ENCODE data around the gene MMP24OS. TPM values are rescaled to one million over a fixed set of nuclear protein-coding genes. Genes with fewer than 3 reads are reported as not detected.
"Not testable (repeated sequence)": the region's sequence is repeated elsewhere in the genome, so short reads cannot be mapped to it uniquely, and the experiment has no call there.

The MMP24OS gene
- polyA plus RNA-seq, 4 donors = 27.5 to 54.7 (median 33.1) TPM

- DNase-seq (ENCODE audit: low read depth in 4 of 4, low spot score in 3 of 4) = no peak
These were observed 2.6 kb upstream of the MMP24OS start for GRCh38 chr20:35280523-35280922.

GRCh38 chr20:35279533-35280174 lies 1.7 kb upstream of the MMP24OS start:
- no peak for DNase-seq (ENCODE audit: low read depth in 4 of 4, low spot score in 3 of 4)

DNA sequence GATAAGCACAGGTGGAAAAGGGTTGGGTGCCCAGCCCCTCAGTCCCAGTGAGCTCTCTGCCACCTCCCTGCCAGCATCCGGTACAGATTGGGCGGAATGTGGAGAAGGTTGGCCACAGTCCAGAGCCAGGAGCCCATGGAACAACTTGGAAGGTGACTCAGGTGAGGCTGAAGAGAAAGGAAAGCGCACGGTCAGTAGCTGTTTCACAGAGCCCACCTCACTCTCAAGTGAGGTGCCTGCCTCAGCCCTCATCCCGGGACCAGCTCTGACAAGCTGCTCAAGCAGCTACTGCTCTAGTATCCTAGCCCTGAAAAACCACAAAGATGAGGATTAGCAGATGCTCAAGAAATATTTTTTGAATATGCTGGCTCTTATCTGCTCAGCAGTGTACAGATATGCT lies 1.1 kb upstream of the MMP24OS start:
- no peak for DNase-seq (ENCODE audit: low read depth in 4 of 4, low spot score in 3 of 4)

DNA sequence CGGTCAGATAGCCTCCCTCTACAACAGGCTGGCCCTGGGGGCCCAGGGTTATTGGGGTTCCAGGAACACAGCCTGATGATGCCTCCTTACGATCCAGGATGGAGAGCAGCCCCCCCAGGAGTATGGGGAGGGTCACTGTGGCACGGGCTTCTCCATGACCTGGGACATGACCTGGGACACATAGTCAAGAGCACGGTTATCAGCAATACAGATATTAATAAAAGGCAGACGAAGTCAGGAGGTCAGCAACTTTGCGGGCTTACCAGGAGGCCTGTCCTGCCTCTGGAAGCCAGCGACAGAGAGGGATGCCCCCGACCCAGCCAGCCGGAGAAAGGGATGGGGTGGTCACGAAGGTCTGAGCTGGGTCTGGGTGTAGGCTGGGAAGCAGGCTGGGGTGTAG lies 795 bp downstream of the MMP24OS start:
- DNase-seq (ENCODE audit: low read depth in 4 of 4, low spot score in 3 of 4) = no peak

- DNase-seq (ENCODE audit: low read depth in 4 of 4, low spot score in 3 of 4) = no peak
These were observed 1.5 kb downstream of the MMP24OS start for GRCh38 chr20:35276408-35276807.

DNA sequence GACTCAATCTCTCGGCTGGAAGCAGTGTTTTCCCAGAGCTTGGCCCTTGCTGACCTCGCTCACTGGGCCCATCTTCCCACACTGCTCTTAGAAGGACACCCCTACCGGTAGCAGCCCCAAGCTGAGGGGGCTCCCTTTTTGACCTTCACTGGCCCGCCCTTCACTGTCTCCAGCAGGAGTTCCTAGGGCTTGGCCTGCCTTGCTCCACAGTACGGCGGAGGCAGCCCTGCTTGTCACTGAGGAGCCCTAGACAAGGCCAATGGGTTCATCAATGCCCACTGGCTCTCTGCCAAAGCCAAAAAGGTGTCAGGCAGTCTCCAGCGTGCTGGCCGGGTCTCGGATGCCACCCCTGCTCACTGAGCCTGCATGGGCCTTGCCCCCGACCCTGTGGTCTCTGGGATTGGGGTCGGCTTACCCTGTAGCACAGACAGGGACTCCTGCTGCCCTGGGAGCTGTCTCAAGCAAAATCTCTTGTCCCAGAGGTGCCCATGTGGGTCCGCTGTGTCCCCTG lies 2.1 kb downstream of the MMP24OS start:
- DNase-seq (ENCODE audit: low read depth in 4 of 4, low spot score in 3 of 4) = no peak

GRCh38 chr20:35274172-35275092 lies 3.5 kb downstream of the MMP24OS start:
- DNase-seq (ENCODE audit: low read depth in 4 of 4, low spot score in 3 of 4) = no peak

DNA sequence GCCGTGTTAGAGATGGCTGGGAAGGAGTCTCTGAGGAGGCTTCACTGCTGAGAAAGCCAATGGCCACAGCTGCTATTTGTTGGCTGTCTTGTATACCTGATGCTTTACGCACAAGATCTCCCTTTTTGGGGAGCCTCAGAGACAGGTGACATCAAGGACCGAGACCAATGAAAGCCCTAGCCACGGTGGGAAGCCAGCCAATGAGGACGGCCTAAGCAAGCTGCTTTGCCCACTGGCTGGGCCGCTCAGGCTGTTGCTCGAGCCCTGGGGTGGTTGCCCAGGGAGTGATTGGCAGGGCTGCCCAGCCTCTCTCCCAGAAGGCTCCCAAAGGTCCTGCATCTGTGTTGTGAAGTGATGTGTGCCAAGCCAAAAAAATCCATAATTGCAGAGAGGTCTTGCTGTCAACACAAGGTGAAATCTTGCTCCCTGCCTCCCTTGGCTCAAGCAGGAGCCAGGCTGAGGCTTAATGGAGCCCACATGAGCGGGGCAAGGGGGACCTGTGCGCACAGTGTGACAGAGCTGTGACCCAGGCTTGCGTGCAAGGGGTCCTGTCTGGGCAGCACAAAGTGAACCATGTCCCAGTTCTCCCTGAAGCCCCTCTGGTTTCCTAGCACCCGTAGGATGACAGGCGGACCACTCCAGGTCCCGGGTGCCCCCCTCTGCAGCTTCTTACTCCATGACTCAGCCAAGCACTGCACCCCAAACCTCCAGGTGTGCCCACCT lies 4.3 kb downstream of the MMP24OS start:
- DNase-seq (ENCODE audit: low read depth in 4 of 4, low spot score in 3 of 4) = no peak

DNA sequence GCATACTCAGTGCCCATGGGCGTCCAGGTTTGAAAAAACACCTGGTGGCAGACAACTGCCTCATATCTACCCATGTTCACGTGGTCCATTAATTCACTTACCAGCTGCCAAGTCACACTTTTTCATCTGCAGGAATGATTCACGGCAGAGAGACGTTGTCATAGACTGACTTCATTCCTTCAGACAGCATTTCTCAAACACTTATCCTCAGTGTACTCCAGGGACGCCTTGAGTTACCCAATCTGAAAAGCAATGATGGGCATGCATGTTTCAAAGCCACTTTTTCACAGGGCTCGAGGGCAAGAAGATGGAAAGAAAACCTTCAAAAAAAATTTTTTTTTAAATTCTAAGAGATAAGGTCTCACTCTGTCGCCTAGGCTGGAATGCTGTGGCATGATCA lies 6.0 kb downstream of the MMP24OS start:
- no peak for DNase-seq (ENCODE audit: low read depth in 4 of 4, low spot score in 3 of 4)

GRCh38 chr20:35271073-35271882 lies 6.6 kb downstream of the MMP24OS start:
- DNase-seq (ENCODE audit: low read depth in 4 of 4, low spot score in 3 of 4) = no peak

- no peak for DNase-seq (ENCODE audit: low read depth in 4 of 4, low spot score in 3 of 4)
These were observed 7.7 kb downstream of the MMP24OS start for GRCh38 chr20:35270021-35270902.

DNA sequence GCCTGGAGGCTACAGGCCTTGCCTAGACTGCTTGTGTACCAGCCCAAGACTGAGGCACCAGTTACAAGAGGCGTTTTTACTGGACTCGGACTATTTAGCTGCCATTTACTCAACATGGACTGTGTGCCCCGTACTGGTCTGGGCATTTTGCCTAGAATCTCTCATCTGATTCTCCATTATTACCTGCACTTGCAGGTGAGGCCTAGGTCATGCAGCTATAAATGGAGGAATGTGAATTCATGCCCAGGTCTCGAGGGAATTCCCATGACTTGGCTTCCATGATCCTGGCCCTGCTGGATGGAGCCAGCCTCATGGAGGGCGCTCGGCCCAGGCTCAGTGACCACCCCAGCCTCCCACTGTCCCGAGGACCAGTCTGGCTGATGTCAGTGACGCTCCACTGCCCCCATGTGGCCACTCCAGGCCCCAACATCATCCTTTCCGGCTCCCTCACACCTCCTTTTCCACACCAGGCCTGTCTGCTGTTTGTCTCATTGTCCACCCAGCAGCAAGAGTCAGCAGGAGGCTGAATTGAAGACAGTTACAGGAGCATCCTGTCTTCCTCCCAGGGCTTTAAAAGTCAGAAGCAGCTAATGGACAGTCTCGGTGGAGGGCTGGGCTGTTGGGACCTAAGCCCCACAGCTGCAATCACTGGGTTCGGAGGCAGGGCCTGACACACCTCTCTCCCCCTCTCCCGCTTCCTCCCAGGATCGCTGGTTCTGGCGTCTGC lies 8.7 kb downstream of the MMP24OS start:
- DNase-seq (ENCODE audit: low read depth in 4 of 4, low spot score in 3 of 4) = no peak

DNA sequence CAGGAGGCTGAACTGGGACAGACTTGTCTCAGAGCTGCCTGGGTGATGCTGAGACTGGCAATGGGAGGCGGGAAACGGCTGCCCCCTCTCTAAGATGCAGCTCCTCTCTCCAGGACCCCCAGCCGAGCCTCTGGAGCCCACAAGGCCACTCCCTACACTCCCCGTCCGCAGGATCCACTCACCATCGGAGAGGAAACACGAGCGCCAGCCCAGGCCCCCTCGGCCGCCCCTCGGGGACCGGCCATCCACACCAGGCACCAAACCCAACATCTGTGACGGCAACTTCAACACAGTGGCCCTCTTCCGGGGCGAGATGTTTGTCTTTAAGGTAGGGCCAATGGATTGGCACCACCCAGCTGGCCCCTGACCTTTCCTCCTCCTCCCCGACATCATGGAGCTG lies 10.8 kb downstream of the MMP24OS start:
- no peak for DNase-seq (ENCODE audit: low read depth in 4 of 4, low spot score in 3 of 4)

DNA sequence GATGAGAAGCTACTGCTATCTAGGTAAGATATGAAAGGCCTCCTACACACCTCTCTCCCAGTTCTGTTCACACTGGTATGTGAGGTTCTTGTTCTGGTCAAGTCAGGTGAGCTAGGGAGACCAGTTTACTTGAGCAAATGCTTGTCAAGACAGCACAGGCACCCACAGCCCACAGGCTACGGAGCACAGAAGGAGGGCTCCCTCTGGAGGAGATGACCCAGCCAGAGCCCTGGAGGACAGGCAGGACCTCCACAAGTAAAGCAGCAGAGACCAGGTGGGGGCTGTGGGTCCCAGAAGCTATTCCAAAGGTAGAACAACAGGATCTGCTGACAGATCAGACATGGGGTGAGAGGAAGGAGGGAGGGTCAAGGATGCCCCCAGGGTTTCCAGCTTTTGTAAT lies 13.2 kb downstream of the MMP24OS start:
- DNase-seq (ENCODE audit: low read depth in 4 of 4, low spot score in 3 of 4) = no peak

- no peak for DNase-seq (ENCODE audit: low read depth in 4 of 4, low spot score in 3 of 4)
These were observed 14.2 kb downstream of the MMP24OS start for GRCh38 chr20:35263532-35264341.

GRCh38 chr20:35262731-35263531 lies 15.0 kb downstream of the MMP24OS start:
- DNase-seq (ENCODE audit: low read depth in 4 of 4, low spot score in 3 of 4) = peak in 2 of 4 donors; percentile 51 to 73

GRCh38 chr20:35262321-35262720 lies 15.6 kb downstream of the MMP24OS start:
- DNase-seq (ENCODE audit: low read depth in 4 of 4, low spot score in 3 of 4) = not testable (repeated sequence)

All from left renal pelvis (tissue), 4 donors.